A673 (cell line): Measurements from ENCODE around the gene RALGAPA2. TPM values are rescaled to one million over a fixed set of nuclear protein-coding genes. Genes with fewer than 3 reads are reported as not detected.

Experiments
- BruUV-seq: library from RNA; stranded (reverse); fragments of 400-500 nt; replicated peaks from 2 replicates; lab custom pipeline; 2021; lab: Mats Ljungman, UMichigan
- CTCF ChIA-PET: fragments of 300-600 bp; sonication (Branson Sonifier 250); formaldehyde crosslinking; loops from one replicate; lab custom pipeline; 2022; ENCODE audit warnings: antibody characterized with exemption; lab: Charles Lee
- POLR2A ChIA-PET: fragments of 300-600 bp; sonication (Branson Sonifier 250); formaldehyde crosslinking; loops from one replicate; lab custom pipeline; 2022; ENCODE audit warnings: antibody characterized with exemption; ENCODE audit not compliant: low non-redundant PET; lab: Charles Lee
- DNase-seq: peaks from one replicate; pipeline ENCODE4 v3.0.0-alpha.2; 2015; ENCODE audit warnings: low spot score
- H3K27ac ChIP-seq: fragments of 200-600 bp; sonication (generic); 2 replicates; pipeline ENCODE4 v1.5.1; 2016; ENCODE audit warnings: mixed run types, low read depth, mild to moderate bottlenecking, mixed read lengths, antibody characterized with exemption, low read length; ENCODE audit not compliant: poor library complexity, severe bottlenecking
- H3K27me3 ChIP-seq: fragments of 200-600 bp; sonication (generic); replicated peaks from 2 replicates; pipeline ENCODE4 v1.6.1; 2017; ENCODE audit warnings: mixed run types, low read depth, mild to moderate bottlenecking, mixed read lengths, antibody characterized with exemption, low read length; ENCODE audit not compliant: insufficient read depth, poor library complexity
- H3K36me3 ChIP-seq: fragments of 200-600 bp; sonication (generic); 2 replicates; pipeline ENCODE4 v1.6.1; 2016; ENCODE audit warnings: mixed run types, mild to moderate bottlenecking, mixed read lengths, antibody characterized with exemption, low read length; ENCODE audit not compliant: insufficient read depth, poor library complexity, severe bottlenecking
- H3K4me1 ChIP-seq: fragments of 200-600 bp; sonication (generic); 2 replicates; pipeline ENCODE4 v1.6.1; 2017; ENCODE audit warnings: mixed run types, mild to moderate bottlenecking, mixed read lengths, antibody characterized with exemption, low read length; ENCODE audit not compliant: insufficient read depth, poor library complexity, severe bottlenecking
- H3K4me3 ChIP-seq: fragments of 200-600 bp; sonication (generic); 2 replicates; pipeline ENCODE4 v1.5.1; 2016; ENCODE audit warnings: low read depth, mixed run types, mild to moderate bottlenecking, mixed read lengths, low read length; ENCODE audit not compliant: poor library complexity, severe bottlenecking
- H3K9me3 ChIP-seq: fragments of 200-600 bp; sonication (generic); 2 replicates; pipeline ENCODE4 v1.6.1; 2016; ENCODE audit warnings: mixed run types, low read depth, mild to moderate bottlenecking, mixed read lengths, antibody characterized with exemption, low read length; ENCODE audit not compliant: poor library complexity, severe bottlenecking
- CTCF ChIP-seq: fragments of 300-800, 200-600 bp; sonication (generic); conservative IDR thresholded peaks from 2 replicates; pipeline ENCODE4 v1.5.1; 2017; ENCODE audit warnings: low read depth, mild to moderate bottlenecking, antibody characterized with exemption, low read length, moderate library complexity, mixed read lengths
- EZH2 ChIP-seq: fragments of 200-600 bp; sonication (generic); IDR thresholded peaks from 2 replicates; pipeline ENCODE4 v1.6.1; 2017; ENCODE audit warnings: borderline replicate concordance, low read depth, mild to moderate bottlenecking, mixed read lengths, antibody characterized with exemption, low read length; ENCODE audit not compliant: poor library complexity, severe bottlenecking
- intact Hi-C: fragments of 100-400 bp; cut with micrococcal nuclease; formaldehyde crosslinking; loops from one replicate; pipeline ENCODE4 v1.10.0; 2022; ENCODE audit not compliant: unreplicated experiment
- total RNA-seq: library from RNA; stranded (reverse); gene quantifications from 2 replicates; pipeline ENCODE4 v1.2.3, GENCODE V29; 2021

RALGAPA2 gene
- total RNA-seq, 1 experiment from 2014 or later = 32.4 TPM

DNA sequence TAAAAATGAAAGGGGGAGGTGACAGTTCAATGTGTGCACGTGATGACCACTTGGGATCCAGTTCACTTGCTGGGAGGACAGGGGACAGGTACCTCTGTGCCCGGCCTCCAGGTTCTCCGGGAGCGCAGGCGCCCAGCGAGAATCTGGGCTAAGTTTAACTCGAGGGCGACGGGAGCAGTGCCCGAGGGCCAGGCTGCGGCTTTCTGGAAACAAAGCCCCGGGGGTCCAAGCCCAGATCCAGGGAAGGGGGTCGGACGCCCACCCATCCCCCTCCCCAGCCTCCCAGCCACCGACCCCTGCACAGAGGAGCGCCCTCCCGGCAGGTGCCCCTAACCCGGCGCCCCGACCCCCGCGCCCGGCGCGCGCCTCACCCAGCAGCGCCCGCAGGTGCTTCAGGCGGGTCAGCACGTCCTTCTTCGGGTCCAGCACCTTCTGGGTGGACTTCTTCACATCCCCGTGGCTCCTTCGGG lies 405 bp downstream of the RALGAPA2 start:
- no peak for DNase-seq
- intact Hi-C loops = no loop called here
- ChIA-PET POLR2A (interaction anchor here (0.7 kb wide), 1 partner anchor 28 kb away, joined by 3 read pairs; no protein-coding TSS in a partner anchor), CTCF (interaction anchor here (0.6 kb wide), 1 partner anchor 43 kb away, joined by 3 read pairs; no protein-coding TSS in a partner anchor)
- Histone ChIP-seq H3K36me3 (no peaks in the 10 kb centered on the region), H3K4me1 (peaks cover 18% of the 10 kb centered on the region), H3K27me3 (no peaks in the 10 kb centered on the region), H3K27ac (peak overlapping the region; percentile 94), H3K9me3 (no peaks in the 10 kb centered on the region), H3K4me3 (peak overlapping the region; percentile 82)
- no TSS peak for BruUV-seq
- no peak for TF ChIP-seq CTCF
- TF ChIP-seq EZH2 = no peak

- peak overlapping the region; percentile 82 for H3K4me3 ChIP-seq
- H3K36me3 ChIP-seq = no peaks in the 10 kb centered on the region
- no TSS peak for BruUV-seq
- TF ChIP-seq EZH2 (no peak), CTCF (no peak)
- no peak for DNase-seq
- no peaks in the 10 kb centered on the region for H3K9me3 ChIP-seq
- intact Hi-C loops = no loop called here
- no peaks in the 10 kb centered on the region for H3K27me3 ChIP-seq
- H3K27ac ChIP-seq = no peak overlapping the region
- ChIA-PET POLR2A (no interaction called here), CTCF (no interaction called here)
- H3K4me1 ChIP-seq = peaks cover 18% of the 10 kb centered on the region
Observed at GRCh38 chr20:20711413-20711812, 1.0 kb downstream of the RALGAPA2 start.

GRCh38 chr20:20710443-20711315 lies 1.8 kb downstream of the RALGAPA2 start:
- DNase-seq = no peak
- H3K4me1 ChIP-seq = peaks cover 18% of the 10 kb centered on the region
- H3K4me3 ChIP-seq = peak overlapping the region; percentile 82
- CTCF ChIA-PET = no interaction called here
- no peak overlapping the region for H3K27ac ChIP-seq
- no peak for TF ChIP-seq CTCF
- TF ChIP-seq EZH2 = no peak
- H3K27me3 ChIP-seq = no peaks in the 10 kb centered on the region
- TSS peak; percentile 27 for BruUV-seq
- intact Hi-C loops = no loop called here
- POLR2A ChIA-PET = no interaction called here
- no peaks in the 10 kb centered on the region for H3K36me3 ChIP-seq
- no peaks in the 10 kb centered on the region for H3K9me3 ChIP-seq
